CD4-positive, alpha-beta T cell treated with Interleukin-12 subunit alpha and Interleukin-12 subunit beta, for 1 hour (primary cell): ENCODE data around the gene CLEC14A.

Experiments used
- DNase-seq: peaks from one replicate; pipeline ENCODE4 v3.0.0-alpha.2; 2020

Gene CLEC14A

DNA sequence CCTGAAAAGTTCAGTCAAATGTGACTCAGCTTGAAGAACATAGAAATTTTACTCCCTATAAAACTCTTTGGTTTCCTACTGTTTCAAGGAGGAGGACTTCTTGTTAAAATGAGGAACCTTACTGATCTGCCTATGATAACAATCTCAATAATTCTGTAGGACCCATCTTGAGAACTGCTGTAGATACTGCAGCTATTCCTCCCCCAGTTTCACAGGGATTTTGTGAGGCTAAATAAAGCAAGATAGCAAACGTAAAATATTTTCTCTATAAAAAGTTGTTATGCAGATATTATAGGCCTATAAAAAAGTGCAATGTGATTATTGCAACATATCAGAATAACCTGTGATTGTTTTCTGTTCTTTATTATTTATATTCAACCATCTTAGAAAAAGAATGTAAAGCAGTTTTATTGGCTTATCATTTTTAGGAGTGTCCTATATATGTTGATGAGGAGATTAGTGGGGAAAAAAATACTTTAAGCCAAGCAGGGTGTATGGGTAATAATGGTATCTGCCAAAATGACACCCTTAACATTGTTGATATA is 12.1 kb downstream of the CLEC14A start:
- no peak for DNase-seq

DNA sequence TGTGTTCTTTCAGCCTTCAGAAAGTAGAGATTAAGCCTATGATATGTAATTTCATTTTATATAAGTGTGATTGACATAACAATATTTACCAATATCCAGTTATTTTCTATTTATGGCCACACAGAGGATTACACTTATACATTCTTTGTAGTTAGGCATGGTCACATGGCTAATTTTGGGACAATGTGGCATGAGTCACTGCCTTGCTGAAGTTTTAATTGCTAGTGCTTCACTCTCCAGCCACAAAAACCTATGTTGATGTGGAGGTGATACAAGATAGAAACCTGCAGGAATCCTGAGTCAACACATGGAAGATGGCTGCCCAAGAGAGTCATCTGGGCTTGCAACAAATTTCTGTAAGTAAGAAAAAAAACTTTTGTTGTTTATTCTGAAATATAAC is 17.0 kb downstream of the CLEC14A start:
- no peak for DNase-seq

DNA sequence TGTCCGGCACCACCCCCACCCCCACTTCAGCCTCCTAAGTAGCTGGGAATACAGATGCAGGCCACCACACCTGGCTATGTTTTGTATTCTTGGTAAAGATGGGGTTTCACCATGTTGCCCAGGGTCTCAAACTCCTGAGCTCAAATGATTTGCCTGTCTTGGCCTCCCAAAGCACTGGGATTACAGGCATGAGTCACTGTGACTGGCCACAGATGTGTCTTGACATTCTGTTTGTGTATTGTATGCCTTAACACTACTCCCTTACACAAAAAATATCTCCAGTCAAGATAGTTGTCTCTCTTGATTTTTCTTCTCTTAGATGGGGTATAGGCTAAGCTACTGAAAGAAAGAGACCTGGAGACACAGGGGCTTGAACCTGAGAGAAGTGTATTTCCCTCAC is 17.6 kb downstream of the CLEC14A start:
- DNase-seq, result no peak

DNA sequence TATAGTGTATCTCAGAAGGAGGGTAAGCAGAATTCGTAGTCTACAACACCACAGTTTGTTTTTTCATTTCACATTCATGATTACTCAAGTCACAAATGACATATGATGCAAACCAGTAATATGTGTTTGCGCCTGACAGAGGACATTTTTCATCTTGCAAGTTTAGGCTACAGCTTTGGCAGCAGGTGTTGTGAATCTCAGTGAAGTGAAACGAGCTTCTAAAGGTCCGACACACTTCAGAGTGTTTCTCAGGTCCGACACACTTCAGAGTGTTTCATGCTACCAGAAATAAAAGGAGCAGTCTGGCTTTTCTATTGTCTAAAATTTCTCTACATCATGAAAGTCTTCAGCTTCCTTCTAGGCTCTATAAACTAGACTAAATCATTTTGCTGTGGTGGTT is 22.7 kb downstream of the CLEC14A start:
- DNase-seq, result no peak

DNA sequence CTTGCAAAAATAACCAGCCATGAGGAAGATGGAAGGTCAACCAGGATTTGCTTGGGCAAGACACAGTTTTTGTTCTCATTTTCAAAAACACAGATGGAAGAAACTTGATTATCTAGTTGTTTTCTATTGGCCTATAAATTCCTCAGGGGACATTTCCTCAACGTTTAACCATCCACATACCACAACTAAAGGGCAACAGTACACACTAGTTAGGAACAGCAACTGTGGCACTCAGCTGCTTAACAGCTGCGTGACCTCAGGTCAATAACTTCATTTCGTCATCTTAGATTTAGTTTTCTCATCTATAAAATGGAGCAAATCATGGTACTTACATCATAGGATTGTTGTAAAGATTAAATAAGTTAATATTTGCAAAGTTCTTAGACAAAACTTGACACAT is 29.5 kb downstream of the CLEC14A start:
- DNase-seq, result no peak

DNA sequence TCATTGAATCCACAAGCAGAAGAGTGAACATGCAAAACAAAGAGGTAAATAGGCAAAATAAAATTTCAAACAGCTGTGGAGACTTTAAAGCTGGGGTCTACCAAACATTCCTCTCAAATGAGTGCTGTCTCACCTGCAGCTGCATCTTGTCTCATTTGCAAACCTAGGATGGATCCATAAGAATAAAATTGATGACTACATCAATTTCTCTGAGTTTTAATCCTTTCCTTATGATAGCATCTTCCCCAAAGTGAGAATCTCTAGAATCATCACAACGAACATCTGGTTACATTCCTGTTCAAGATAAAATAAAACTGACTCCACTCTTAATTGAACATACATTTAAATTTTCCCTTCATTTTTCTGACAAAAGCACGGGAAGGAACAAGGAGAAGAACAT is 29.9 kb downstream of the CLEC14A start:
- DNase-seq, result no peak

DNA sequence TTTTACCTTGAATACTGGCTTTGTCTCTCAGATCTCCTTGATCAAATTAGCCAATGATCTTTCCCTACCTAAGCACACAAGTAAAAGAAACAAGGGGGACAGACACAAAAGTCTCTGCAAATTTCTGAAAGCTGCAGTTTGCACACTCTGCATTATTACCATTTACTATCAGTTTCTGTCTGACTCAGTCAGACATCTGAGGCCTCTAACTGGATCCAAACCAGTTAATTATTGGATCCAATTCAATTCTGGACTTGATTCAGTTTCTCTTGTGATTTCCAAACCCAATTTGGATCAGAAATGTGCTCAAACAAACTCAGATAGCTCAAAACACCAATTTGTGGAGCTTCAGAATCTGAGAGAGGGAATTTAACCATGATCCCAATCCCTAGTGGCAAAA is 31.6 kb downstream of the CLEC14A start:
- no peak for DNase-seq

DNA sequence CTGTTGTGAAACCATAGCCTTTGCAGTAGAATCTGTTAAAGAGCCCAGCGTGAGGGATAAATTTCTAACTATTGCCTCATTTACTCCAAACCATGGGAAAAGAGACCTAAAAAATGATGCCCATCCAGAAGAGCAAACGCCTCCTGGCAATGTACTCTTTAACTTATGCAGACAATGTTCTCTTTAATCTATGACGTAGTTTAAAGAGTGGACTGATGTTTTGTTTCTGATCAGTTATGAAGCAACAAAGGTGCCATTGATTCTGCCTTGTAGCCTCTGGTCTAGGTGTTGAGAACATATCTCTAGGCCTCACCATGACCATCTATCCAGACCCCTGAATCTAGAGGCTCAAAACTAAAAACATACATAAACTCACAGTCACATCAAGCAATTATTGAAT is 34.8 kb downstream of the CLEC14A start:
- DNase-seq, result no peak

DNA sequence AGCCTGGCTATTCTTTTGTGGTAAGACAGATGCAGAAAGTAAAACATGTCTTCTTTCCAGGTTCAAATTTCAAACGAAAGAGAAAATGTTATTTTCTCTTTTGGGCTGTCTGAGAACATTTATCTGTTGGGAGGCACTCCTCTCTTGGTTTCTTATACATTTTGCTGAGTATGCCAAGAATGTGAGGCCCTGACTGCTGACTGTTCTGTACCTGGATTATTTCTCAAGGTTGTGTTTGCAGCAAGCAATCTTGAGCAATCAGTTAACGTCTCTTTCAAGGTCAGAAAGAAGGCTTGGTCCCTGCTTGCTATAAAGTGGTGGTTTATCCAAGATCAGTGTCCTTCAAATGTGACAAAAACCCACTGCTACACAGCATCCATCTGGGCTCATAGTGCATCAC is 38.3 kb downstream of the CLEC14A start:
- no peak for DNase-seq

DNA sequence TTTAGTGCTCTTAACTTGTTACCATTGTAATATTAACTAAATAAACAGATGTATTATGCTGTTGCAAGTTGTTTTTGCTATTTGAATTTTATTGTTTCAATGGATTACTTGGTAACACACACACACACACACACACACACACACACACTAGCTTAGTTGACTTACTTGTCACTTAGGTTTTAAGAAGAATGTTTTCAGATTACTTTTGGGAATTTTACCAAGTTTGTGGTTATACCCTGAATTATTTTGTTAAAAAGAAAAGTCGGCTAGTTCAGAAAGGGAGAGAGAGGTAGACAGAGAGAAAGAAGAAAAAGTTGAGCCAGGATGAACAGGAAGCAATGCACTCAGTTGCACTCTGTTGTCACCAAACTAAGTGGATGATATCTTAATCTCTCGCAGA is 42.9 kb downstream of the CLEC14A start:
- DNase-seq, result no peak

DNA sequence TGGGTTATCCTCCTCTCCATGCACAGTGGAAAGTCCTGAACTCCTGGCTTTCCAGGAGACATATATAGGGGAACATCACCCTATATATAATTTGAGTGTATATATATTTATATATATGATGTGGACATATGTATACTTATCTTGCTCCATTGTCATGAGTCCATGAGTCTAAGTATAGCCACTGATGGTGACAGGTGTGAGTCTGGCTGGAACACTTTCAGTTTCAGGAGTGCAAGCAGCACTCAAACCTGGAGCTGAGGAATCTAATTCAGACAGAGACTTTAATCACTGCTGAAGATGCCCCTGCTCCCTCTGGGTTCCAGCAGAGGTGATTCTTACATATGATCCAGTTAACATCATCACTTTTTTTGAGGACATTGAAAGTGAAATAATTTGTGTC is 43.8 kb downstream of the CLEC14A start:
- DNase-seq, result no peak

DNA sequence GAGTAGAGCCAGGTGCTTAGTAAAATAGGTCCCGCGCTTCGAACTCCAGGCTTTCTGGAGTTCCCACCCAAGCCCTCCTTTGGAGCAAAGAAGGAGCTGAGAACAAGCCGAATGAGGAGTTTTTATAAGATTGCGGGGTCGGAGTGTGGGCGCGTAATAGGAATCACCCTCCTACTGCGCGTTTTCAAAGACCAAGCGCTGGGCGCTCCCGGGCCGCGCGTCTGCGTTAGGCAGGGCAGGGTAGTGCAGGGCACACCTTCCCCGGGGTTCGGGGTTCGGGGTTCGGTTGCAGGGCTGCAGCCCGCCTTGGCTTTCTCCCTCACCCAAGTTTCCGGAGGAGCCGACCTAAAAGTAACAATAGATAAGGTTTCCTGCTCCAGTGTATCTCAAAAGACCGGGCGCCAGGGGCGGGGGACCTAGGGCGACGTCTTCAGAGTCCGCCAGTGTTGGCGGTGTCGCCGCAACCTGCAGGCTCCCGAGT is 44.6 kb downstream of the CLEC14A start:
- no peak for DNase-seq

DNA sequence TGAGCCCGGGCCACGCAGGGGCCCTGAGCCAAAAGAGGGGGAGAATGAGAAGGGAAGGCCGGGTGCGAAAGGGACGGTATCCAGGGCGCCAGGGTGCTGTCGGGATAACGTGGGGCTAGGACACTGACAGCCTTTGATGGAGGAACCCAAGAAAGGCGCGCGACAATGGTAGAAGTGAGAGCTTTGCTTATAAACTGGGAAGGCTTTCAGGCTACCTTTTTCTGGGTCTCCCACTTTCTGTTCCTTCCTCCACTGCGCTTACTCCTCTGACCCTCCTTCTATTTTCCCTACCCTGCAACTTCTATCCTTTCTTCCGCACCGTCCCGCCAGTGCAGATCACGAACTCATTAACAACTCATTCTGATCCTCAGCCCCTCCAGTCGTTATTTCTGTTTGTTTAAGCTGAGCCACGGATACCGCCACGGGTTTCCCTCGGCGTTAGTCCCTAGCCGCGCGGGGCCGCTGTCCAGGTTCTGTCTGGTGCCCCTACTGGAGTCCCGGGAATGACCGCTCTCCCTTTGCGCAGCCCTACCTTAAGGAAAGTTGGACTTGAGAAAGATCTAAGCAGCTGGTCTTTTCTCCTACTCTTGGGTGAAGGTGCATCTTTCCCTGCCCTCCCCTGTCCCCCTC is 45.2 kb downstream of the CLEC14A start:
- no peak for DNase-seq

DNA sequence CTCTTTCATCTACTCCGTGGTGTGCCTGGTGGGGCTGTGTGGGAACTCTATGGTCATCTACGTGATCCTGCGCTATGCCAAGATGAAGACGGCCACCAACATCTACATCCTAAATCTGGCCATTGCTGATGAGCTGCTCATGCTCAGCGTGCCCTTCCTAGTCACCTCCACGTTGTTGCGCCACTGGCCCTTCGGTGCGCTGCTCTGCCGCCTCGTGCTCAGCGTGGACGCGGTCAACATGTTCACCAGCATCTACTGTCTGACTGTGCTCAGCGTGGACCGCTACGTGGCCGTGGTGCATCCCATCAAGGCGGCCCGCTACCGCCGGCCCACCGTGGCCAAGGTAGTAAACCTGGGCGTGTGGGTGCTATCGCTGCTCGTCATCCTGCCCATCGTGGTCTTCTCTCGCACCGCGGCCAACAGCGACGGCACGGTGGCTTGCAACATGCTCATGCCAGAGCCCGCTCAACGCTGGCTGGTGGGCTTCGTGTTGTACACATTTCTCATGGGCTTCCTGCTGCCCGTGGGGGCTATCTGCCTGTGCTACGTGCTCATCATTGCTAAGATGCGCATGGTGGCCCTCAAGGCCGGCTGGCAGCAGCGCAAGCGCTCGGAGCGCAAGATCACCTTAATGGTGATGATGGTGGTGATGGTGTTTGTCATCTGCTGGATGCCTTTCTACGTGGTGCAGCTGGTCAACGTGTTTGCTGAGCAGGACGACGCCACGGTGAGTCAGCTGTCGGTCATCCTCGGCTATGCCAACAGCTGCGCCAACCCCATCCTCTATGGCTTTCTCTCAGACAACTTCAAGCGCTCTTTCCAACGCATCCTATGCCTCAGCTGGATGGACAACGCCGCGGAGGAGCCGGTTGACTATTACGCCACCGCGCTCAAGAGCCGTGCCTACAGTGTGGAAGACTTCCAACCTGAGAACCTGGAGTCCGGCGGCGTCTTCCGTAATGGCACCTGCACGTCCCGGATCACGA is 46.0 kb downstream of the CLEC14A start:
- DNase-seq, result no peak

DNA sequence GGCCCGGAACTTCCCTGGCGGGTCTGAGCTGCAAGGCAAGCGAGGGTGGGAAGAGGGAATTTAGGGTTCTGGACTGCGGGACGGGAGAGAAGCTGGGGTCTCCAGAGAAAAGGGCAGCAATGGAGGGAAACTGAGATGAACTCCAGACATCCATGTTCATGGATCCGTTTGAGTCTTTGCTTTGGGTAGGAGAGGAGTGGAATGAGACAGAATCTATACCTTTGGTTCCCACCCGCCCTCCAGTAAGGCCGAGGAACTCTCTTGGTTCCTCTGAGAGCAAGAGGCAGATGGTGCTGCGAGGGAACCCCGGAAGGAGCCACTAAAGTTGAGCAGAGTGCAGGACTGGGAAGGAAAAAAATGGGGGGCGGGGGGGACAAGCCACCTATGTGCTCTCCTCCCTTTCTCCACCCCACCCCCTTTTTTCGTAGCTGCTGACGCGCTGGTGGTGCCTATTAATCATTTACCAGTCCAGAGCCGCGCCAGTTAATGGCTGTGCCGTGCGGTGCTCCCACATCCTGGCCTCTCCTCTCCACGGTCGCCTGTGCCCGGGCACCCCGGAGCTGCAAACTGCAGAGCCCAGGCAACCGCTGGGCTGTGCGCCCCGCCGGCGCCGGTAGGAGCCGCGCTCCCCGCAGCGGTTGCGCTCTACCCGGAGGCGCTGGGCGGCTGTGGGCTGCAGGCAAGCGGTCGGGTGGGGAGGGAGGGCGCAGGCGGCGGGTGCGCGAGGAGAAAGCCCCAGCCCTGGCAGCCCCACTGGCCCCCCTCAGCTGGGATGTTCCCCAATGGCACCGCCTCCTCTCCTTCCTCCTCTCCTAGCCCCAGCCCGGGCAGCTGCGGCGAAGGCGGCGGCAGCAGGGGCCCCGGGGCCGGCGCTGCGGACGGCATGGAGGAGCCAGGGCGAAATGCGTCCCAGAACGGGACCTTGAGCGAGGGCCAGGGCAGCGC is 47.0 kb downstream of the CLEC14A start:
- no peak for DNase-seq

DNA sequence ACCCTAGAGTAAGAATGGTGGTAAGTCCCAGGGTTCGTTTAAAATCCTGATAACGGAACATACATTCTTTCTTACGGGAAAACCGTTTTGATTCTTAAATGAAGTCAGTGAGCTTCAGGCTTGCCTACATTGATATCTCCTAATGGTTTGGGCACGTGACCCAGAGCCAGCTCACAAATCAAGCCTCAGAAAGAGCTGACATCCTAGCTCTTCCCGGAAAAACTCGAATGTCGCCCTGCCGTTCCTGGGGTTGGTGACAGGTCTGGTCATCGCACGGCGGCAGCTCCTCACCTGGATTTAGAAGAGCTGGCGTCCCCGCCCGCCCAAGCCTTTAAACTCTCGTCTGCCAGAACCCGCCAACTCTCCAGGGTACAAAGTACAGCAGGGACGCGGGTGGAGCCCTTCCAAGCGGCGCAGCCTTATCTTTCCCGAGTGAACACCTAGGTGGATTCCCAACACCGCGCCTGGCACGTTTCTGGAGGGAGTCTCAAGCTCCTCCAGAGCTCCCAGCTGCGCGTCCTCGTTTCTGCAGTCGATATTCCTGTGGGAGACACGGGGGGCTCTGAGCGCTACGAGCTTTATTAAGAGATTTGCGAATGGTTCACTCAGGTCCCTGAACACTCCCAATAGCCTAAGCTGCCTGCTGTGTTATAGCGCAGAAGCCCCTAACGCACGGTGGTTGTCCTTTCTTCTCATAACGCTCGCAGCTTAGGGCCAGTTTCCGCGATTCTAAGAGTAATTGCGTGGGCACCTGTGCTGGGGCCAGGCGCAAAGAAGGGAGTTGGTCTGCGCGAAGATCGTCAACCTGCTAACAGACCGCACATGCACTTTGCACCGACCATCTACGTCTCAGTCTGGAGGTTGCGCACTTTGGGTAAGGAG is 47.9 kb downstream of the CLEC14A start, which contains the start of gene SSTR1:
Gene SSTR1, plus strand, starts transcription at position 169 of the 882 bp plus-strand sequence. CDS start 1,486 bp downstream, outside the sequence.
- no peak for DNase-seq

DNA sequence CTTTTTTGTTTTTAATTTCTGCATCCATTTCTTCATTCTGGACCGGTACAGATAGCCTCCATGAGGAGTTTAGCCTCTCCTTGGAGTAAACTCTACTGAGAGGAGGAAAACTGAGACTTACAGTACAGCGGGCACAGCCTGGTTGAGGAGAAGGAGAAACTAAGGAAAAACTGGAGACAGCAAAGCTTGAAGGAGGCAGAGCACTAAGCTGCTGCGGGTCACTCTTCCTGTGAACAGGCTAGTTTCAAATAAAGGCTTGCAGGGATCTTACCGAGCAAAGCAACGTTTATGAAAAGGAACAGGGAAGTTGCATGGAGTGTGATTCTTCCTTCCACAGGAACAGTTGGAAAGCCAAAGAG is 48.5 kb downstream of the CLEC14A start:
- DNase-seq, result no peak

DNA sequence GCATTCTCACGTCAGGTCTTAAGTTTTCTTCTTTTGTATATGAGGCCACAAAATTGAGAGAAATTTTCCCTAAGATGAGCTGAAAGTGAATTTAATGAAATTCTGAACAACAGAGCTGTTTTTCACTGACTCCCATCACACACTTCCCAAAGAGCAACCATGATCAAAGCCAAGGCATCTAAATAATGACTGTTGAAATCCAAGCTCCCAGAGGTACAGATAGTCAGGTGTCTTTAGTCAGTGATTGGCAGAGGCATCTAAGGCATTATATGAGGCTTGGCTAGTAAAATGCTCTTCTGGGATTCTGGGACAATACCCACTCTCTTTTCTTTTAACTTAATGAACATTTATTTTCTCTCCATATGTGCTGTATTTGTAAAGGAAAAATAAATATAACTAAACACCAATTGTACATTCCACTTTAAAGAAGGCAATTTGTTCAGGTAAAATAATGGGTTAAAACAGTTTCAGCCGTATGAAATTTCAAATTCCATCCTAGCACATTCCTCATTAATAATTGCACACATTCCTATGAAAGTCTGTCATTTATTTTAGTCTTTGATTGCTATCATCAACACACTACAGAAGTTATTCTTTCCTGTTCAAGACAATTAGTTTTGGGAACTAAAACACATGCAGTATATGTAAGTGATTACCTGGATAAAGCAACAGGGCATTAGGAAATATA is 49.1 kb downstream of the CLEC14A start:
- DNase-seq, result no peak

DNA sequence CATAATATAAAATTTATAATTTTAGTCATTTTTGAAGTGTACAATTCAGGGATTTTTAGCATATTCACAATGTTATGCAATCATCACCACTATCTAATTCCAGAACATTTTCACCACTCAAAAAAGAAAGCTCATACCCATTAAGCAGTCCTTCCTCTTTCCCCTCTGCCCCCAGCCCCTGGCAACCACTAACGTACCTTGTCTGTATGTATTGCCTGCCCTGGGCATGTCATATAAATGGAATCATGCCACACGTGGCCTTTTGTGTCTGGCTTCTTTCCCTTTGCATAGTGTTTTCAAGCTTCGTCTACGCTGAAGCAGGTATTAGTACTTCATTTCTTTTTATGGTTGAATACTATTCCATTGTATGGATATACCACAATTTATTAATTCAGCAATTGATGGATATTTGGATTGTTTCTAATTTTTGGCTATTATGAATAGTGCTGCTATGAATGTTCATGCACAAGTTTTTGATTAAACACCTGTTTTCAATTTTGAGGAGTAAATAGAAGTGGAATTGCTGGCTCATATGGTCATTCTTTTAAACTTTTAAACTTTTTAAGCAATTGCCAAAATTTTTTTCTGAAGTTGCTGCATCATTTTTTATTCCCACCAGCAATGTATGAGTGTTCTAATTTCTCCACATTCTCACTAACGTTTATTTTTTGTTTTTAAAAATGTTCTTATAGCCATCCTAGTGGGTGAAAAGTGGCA is 49.8 kb downstream of the CLEC14A start:
- DNase-seq, result no peak

DNA sequence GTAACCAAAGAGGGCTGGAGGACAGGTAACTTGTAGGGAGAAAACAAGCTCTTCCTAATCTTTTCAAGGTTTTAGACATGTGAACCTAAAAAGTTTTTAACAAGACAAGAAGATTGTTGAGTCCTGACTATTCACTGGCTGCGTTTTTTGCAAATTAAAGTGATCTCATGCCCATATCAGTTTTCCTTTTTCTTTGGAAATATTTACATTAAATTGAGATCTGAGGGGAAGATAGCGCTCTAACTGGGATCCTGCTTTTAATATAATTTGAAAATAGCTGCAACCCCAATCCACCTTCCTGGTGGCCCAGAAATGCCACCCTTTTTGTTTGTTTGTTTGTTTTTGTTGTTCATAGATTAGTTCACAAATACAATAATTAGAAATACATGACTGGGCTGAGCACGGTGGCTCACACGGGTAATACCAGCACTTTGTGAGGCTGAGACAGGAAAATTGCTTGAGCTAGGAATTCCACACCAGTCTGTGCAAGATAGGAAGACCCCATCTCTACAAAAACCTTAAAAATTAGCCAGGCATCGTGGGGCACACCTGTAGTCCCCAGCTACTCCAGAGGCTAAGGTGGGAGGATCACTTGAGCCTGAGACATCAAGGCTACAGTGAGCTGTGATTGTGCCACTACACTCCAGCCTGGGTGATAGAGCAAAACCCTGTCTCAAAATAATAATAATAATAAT is 50.6 kb downstream of the CLEC14A start:
- DNase-seq, result no peak
